GM12878 (cell line): Measurements from ENCODE around the gene CIDEC. TPM values are rescaled to one million over a fixed set of nuclear protein-coding genes. Genes with fewer than 3 reads are reported as not detected.

Source experiments
- ATAC-seq: fragments of 200-7000 bp; cut with Tn5 transposase; 3 replicates; pipeline ENCODE4 v1.9.1; 2020; ENCODE audit warnings: mild to moderate bottlenecking, moderate library complexity
- BruUV-seq: library from RNA; stranded (reverse); fragments of 400-500 nt; replicated peaks from 2 replicates; lab custom pipeline; 2021; lab: Mats Ljungman, UMichigan
- CTCF ChIA-PET: fragments of 300-600 bp; sonication (Branson Sonifier 250); formaldehyde crosslinking; extraction: SDS; loops from one replicate; lab custom pipeline; 2021; ENCODE audit warnings: inconsistent platforms; lab: Yijun Ruan, JAX
- POLR2A ChIA-PET: fragments of 350-600 bp; formaldehyde crosslinking; extraction: SDS; loops from one replicate; lab custom pipeline; 2021; ENCODE audit warnings: inconsistent platforms; lab: Charles Lee
- RAD21 ChIA-PET: fragments of 300-600 bp; sonication (Branson Sonifier 250); formaldehyde crosslinking; loops from one replicate; lab custom pipeline; 2023; ENCODE audit warnings: antibody characterized with exemption; ENCODE audit not compliant: unreplicated experiment; lab: Charles Lee
- SMC1A ChIA-PET: fragments of 300-600 bp; sonication (Branson Sonifier 250); formaldehyde crosslinking; loops from one replicate; lab custom pipeline; 2023; ENCODE audit not compliant: unreplicated experiment, uncharacterized antibody; lab: Charles Lee
- DNase-seq: peaks from one replicate; pipeline ENCODE4 v3.0.0-alpha.2; 2011; ENCODE audit warnings: low read depth, low spot score
- FAIRE-seq: peaks from 3 replicates; lab custom pipeline; 2011; peaks lifted over from hg19 to GRCh38; lab: Jason Lieb, UNC
- H2AFZ ChIP-seq: 2 replicates; pipeline ENCODE4 v1.6.0; 2011; ENCODE audit warnings: low read depth, low read length, control low read depth; ENCODE audit not compliant: control insufficient read depth
- H3K27ac ChIP-seq: 2 replicates; pipeline ENCODE4 v1.5.1; 2011; ENCODE audit warnings: control low read depth; ENCODE audit not compliant: control insufficient read depth, insufficient read depth
- H3K27me3 ChIP-seq, 2 experiments: replicated peaks in 1 of 2; 2 replicates each; pipeline versions ENCODE4 v1.6.0 to v1.6.1; 2011; ENCODE audit warnings: low read length in 1 of 2; ENCODE audit not compliant: control insufficient read depth in 2 of 2, insufficient read depth in 2 of 2
- H3K36me3 ChIP-seq, 2 experiments: 2 replicates each; pipeline ENCODE4 v1.5.1; 2011; ENCODE audit warnings: low read length in 1 of 2; ENCODE audit not compliant: control insufficient read depth in 2 of 2, insufficient read depth in 2 of 2
- H3K4me1 ChIP-seq: 2 replicates; pipeline ENCODE4 v1.6.1; 2011; ENCODE audit warnings: mild to moderate bottlenecking, low read length, moderate library complexity, mixed read lengths; ENCODE audit not compliant: control insufficient read depth, insufficient read depth
- H3K4me2 ChIP-seq: 2 replicates; pipeline ENCODE4 v1.6.0; 2011; ENCODE audit warnings: control low read depth; ENCODE audit not compliant: control insufficient read depth, insufficient read depth
- H3K4me3 ChIP-seq: fragments of 200-600 bp; sonication (generic); 2 replicates; pipeline ENCODE4 v1.5.1; 2016
- H3K79me2 ChIP-seq: 2 replicates; pipeline ENCODE4 v1.6.0; 2011; ENCODE audit warnings: low read length; ENCODE audit not compliant: control insufficient read depth, insufficient read depth
- H3K9ac ChIP-seq: 2 replicates; pipeline ENCODE4 v1.8.0; 2011; ENCODE audit warnings: low read length, control low read depth, mixed read lengths; ENCODE audit not compliant: control insufficient read depth, insufficient read depth
- H3K9me3 ChIP-seq: replicated peaks from 3 replicates; pipeline ENCODE4 v1.5.1; 2011; ENCODE audit warnings: mild to moderate bottlenecking, low read length; ENCODE audit not compliant: control insufficient read depth, insufficient read depth
- H4K20me1 ChIP-seq: 2 replicates; pipeline ENCODE4 v1.6.0; 2011; ENCODE audit not compliant: control insufficient read depth, insufficient read depth
- ASH2L ChIP-seq: fragments of 300-600, 200-600 bp; sonication (generic); IDR thresholded peaks from 2 replicates; pipeline ENCODE4 v1.6.1; 2017; ENCODE audit warnings: low read depth, mild to moderate bottlenecking, borderline replicate concordance
- CBX5 ChIP-seq: sonication (generic); IDR thresholded peaks from 2 replicates; pipeline ENCODE4 v1.6.1; 2016; ENCODE audit warnings: low read depth, moderate library complexity, mild to moderate bottlenecking, inconsistent platforms
- NFXL1 ChIP-seq: fragments of 450-650 bp; IDR thresholded peaks from 2 replicates; pipeline ENCODE4 v1.6.1; 2017; ENCODE audit warnings: antibody characterized with exemption, mild to moderate bottlenecking, borderline replicate concordance
- SIN3A ChIP-seq: IDR thresholded peaks from 2 replicates; pipeline ENCODE4 v1.6.1; 2012; ENCODE audit warnings: low read depth, low read length, improper control_type of control experiment
- STAT3 ChIP-seq: IDR thresholded peaks from 2 replicates; pipeline ENCODE4 v1.6.1; 2011; ENCODE audit warnings: low read depth, low read length, improper control_type of control experiment
- TARDBP ChIP-seq: IDR thresholded peaks from 2 replicates; pipeline ENCODE4 v1.6.1; 2016; ENCODE audit warnings: borderline replicate concordance
- TCF3 ChIP-seq: IDR thresholded peaks from 2 replicates; pipeline ENCODE4 v1.6.1; 2012; ENCODE audit warnings: low read depth, mild to moderate bottlenecking, low read length, borderline replicate concordance; ENCODE audit not compliant: insufficient read depth
- YY1 ChIP-seq: IDR thresholded peaks from 2 replicates; pipeline ENCODE4 v1.6.1; 2011; ENCODE audit warnings: low read depth, mild to moderate bottlenecking, low read length
- WGBS: methylation state at CpG from one replicate; pipeline ENCODE4 v1.1.6; 2016; ENCODE audit warnings: low lambda C conversion rate; ENCODE audit not compliant: insufficient replicate concordance, insufficient coverage; ENCODE audit errors: missing lambda C conversion rate; 5-methylcytosine and 5-hydroxymethylcytosine counted together
- in situ Hi-C: fragments of 300-500 bp; cut with MboI; formaldehyde crosslinking; loops from 9 replicates; pipeline ENCODE4 v1.14.3; 2018; ENCODE audit warnings: mixed read lengths
- intact Hi-C: fragments of 100-400 bp; cut with micrococcal nuclease; formaldehyde crosslinking; loops from one replicate; pipeline ENCODE4 v1.14.2; 2022; ENCODE audit not compliant: unreplicated experiment
- polyA plus RNA-seq, 11 experiments: library from polyadenylated mRNA; depleted of rRNA in 4 of 11; unstranded in 6 of 11; stranded (reverse) in 5 of 11; fragments of >200 nt; fragmentation: Nextera tagmentation in 4 of 11; fragmentation: Illumina TruSeq in 1 of 11; extraction: Ambion mirVana in 4 of 11; extraction: Trizol in 1 of 11; gene quantifications; 1 replicate in 1 of 11; 2 replicates in 10 of 11; pipeline versions ENCODE4 v1.2.1 to v1.2.3, GENCODE V29; 2011 to 2016; ENCODE audit warnings: inconsistent platforms in 2 of 11, missing spikeins in 2 of 11, low read depth in 1 of 11
- total RNA-seq, 4 experiments: library from RNA; depleted of rRNA in 3 of 4; stranded (reverse); fragments of >200 nt in 3 of 4; fragmentation: Illumina TruSeq in 1 of 4; extraction: Trizol in 1 of 4; gene quantifications; 2 replicates each; pipeline versions ENCODE4 v1.2.1 to v1.2.3, GENCODE V29; 2013 to 2021

Gene CIDEC
- total and polyA plus RNA-seq, 10 of the 15 experiments (the other 5 are each of a cell fraction or from before 2014, with no cell fraction given): 0.10 to 0.49 TPM; not detected in 8

DNA sequence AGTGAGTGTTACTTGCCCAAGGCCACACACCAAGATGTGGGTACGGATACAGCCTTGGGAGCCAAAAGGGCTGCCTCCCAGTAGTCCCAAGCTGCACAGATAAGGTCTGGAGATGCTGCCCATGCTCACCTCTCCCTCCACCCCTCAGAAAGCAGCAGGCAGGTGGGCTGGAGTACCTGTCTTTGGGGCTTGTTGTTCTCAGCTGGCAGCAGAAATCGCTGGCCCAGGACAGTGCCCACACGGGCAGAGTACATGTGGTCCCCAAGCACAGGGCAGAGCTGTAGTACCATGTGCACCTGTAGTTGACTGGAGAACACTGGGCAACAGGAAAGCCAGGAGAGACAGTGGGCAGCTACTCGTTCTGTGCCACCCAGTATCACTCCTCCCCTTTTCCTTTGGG is 41.2 kb downstream of the CIDEC start:
- Histone ChIP-seq H4K20me1 (no peaks in the 10 kb centered on the region; the same call in 1 of the 2 replicates), H3K4me2 (no peak overlapping the region), H3K79me2 (peaks cover 8% of the 10 kb centered on the region), H3K27me3 (no peaks in the 10 kb centered on the region), H3K9me3 (no peaks in the 10 kb centered on the region), H3K27ac (no peak overlapping the region), H3K4me1 (peaks cover 2% of the 10 kb centered on the region; the same call in 1 of the 2 replicates), H2AFZ (no peak overlapping the region), H3K4me3 (no peak overlapping the region), H3K9ac (no peak overlapping the region), H3K36me3 (peaks cover 10 to 15% of the 10 kb centered on the region in 2 experiments)
- no TSS peak for BruUV-seq
- TF ChIP-seq ASH2L: no peak
- no peak for TF ChIP-seq NFXL1
- TF ChIP-seq TCF3: no peak
- TF ChIP-seq SIN3A: no peak
- no peak for TF ChIP-seq CBX5
- TF ChIP-seq YY1: no peak
- no peak for TF ChIP-seq STAT3
- TF ChIP-seq TARDBP: no peak
- SMC1A ChIA-PET: interaction anchor here (0.6 kb wide), 1 partner anchor 156 kb away, joined by 3 read pairs; no protein-coding TSS in a partner anchor
- no peak for ATAC-seq
- RAD21 ChIA-PET: interaction anchor here (0.6 kb wide), 1 partner anchor 276 kb away, joined by 4 read pairs; no protein-coding TSS in a partner anchor
- 34% methylated on average over 4 of the region's 4 CpGs for WGBS
- FAIRE-seq: no peak
- POLR2A ChIA-PET: interaction anchor here (1.1 to 1.4 kb wide), 2 partner anchors 45 to 86 kb away, joined by 3 to 4 read pairs; no protein-coding TSS in a partner anchor
- CTCF ChIA-PET: no interaction called here
- intact Hi-C loops: no loop called here
- DNase-seq: no peak
- in situ Hi-C loops: no loop called here
